Thyroid gland (tissue), 4 donors: ENCODE measurements around the gene NUB1.

Experiments used
- POLR2A ChIP-seq, 2 donors: fragments of 450-650 bp; IDR thresholded peaks; one replicate each; pipeline ENCODE4 v1.6.1; 2017; ENCODE audit warnings: antibody characterized with exemption in 2 of 2, mild to moderate bottlenecking in 2 of 2, moderate library complexity in 1 of 2
- TF ChIP-seq, protein P1 (sequence below), 6 experiments: fragments of 200-600 bp in 3 of 6; fragments of 450-650 bp in 3 of 6; sonication (generic) in 3 of 6; IDR thresholded peaks; one replicate each; pipeline ENCODE4 v1.5.1; 2016 to 2019; ENCODE audit warnings: antibody characterized with exemption in 6 of 6, mild to moderate bottlenecking in 2 of 6, inconsistent platforms in 1 of 6, moderate library complexity in 1 of 6

DNA sequence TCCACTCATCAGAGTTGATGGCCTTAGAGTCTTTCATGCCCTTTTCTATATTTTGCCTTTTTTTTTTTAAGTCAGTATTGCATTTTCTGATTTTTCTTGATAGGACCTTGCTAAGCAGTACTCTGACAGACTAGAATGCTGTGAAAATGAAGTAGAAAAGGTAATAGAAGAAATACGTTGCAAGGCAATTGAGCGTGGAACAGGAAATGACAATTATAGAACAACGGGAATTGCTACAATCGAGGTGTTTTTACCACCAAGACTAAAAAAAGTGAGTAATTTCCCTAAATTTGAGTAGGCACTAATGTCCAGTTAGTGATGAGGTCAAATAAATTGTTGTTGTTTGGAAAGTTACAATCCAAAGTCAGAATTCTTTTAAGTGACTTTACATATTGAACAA is 7.4 kb downstream of the NUB1 start:
- TF ChIP-seq, protein P1, sequence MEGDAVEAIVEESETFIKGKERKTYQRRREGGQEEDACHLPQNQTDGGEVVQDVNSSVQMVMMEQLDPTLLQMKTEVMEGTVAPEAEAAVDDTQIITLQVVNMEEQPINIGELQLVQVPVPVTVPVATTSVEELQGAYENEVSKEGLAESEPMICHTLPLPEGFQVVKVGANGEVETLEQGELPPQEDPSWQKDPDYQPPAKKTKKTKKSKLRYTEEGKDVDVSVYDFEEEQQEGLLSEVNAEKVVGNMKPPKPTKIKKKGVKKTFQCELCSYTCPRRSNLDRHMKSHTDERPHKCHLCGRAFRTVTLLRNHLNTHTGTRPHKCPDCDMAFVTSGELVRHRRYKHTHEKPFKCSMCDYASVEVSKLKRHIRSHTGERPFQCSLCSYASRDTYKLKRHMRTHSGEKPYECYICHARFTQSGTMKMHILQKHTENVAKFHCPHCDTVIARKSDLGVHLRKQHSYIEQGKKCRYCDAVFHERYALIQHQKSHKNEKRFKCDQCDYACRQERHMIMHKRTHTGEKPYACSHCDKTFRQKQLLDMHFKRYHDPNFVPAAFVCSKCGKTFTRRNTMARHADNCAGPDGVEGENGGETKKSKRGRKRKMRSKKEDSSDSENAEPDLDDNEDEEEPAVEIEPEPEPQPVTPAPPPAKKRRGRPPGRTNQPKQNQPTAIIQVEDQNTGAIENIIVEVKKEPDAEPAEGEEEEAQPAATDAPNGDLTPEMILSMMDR (IDR thresholded peaks at IDR 0.05), result no peak
- TF ChIP-seq POLR2A (IDR thresholded peaks at IDR 0.05), result no peak
